HepG2 (cell line): ENCODE measurements around the gene RAD21L1. TPM values are rescaled to one million over a fixed set of nuclear protein-coding genes. Genes with fewer than 3 reads are reported as not detected.

Experiments
- GABPB1 ChIP-seq: IDR thresholded peaks from 2 replicates; pipeline ENCODE4 v1.6.1; 2016; ENCODE audit warnings: mild to moderate bottlenecking, missing genetic modification reagents, moderate library complexity, missing compliant biosample characterization
- GATAD2A ChIP-seq: IDR thresholded peaks from 2 replicates; pipeline ENCODE4 v1.6.1; 2016
- HHEX ChIP-seq: IDR thresholded peaks from 2 replicates; pipeline ENCODE4 v1.6.1; 2016; ENCODE audit warnings: control low read depth
- KLF9 ChIP-seq: IDR thresholded peaks from 2 replicates; pipeline ENCODE4 v1.6.1; 2016; ENCODE audit warnings: low read depth
- MBD4 ChIP-seq: IDR thresholded peaks from 2 replicates; pipeline ENCODE4 v1.6.1; 2012; ENCODE audit warnings: low read length, inconsistent platforms, borderline replicate concordance
- MXD4 ChIP-seq: IDR thresholded peaks from 2 replicates; pipeline ENCODE4 v1.6.1; 2016; ENCODE audit warnings: mild to moderate bottlenecking, missing biosample characterization, missing genetic modification reagents
- MZF1 ChIP-seq: sonication (generic); formaldehyde crosslinking; IDR thresholded peaks from 2 replicates; pipeline ENCODE4 v1.8.1; 2023; ENCODE audit warnings: mild to moderate bottlenecking, missing genetic modification reagents, borderline replicate concordance
- PAWR ChIP-seq: sonication (generic); formaldehyde crosslinking; IDR thresholded peaks from 2 replicates; pipeline ENCODE4 v1.4.0; 2020; ENCODE audit warnings: missing genetic modification reagents, mild to moderate bottlenecking, borderline replicate concordance
- PITX1 ChIP-seq: sonication (generic); formaldehyde crosslinking; IDR thresholded peaks from 2 replicates; pipeline ENCODE4 v1.5.1; 2020; ENCODE audit warnings: mild to moderate bottlenecking, missing genetic modification reagents
- POLR2AphosphoS2 ChIP-seq: IDR thresholded peaks from 2 replicates; pipeline ENCODE4 v1.6.1; 2011; ENCODE audit warnings: low read depth, low read length, improper control_type of control experiment
- RCOR2 ChIP-seq: IDR thresholded peaks from 2 replicates; pipeline ENCODE4 v1.6.1; 2016; ENCODE audit warnings: missing biosample characterization, missing genetic modification reagents
- RFX3 ChIP-seq: IDR thresholded peaks from 2 replicates; pipeline ENCODE4 v1.6.1; 2016; ENCODE audit warnings: missing biosample characterization, missing genetic modification reagents
- STAG1 ChIP-seq: sonication (generic); formaldehyde crosslinking; IDR thresholded peaks from 2 replicates; pipeline ENCODE4 v1.4.0; 2020; ENCODE audit warnings: missing genetic modification reagents
- TOPORS ChIP-seq: sonication (generic); formaldehyde crosslinking; IDR thresholded peaks from 2 replicates; pipeline ENCODE4 v1.8.0; 2023; ENCODE audit warnings: mild to moderate bottlenecking, missing genetic modification reagents
- ZFYVE20 ChIP-seq: sonication (generic); formaldehyde crosslinking; IDR thresholded peaks from 2 replicates; pipeline ENCODE4 v1.8.0; 2023; ENCODE audit warnings: low read depth, mild to moderate bottlenecking, moderate library complexity, missing genetic modification reagents, borderline replicate concordance
- ZNF124 ChIP-seq: sonication (generic); formaldehyde crosslinking; IDR thresholded peaks from 2 replicates; pipeline ENCODE4 v1.4.0; 2020; ENCODE audit warnings: missing genetic modification reagents
- ZNF20 ChIP-seq: sonication (generic); formaldehyde crosslinking; IDR thresholded peaks from 2 replicates; pipeline ENCODE4 v1.4.0; 2020; ENCODE audit warnings: mild to moderate bottlenecking, moderate library complexity, missing genetic modification reagents
- ZNF430 ChIP-seq: sonication (generic); formaldehyde crosslinking; IDR thresholded peaks from 2 replicates; pipeline ENCODE4 v1.9.0; 2021; ENCODE audit warnings: mild to moderate bottlenecking, missing genetic modification reagents
- ZNF496 ChIP-seq: sonication (generic); formaldehyde crosslinking; IDR thresholded peaks from 2 replicates; pipeline ENCODE4 v1.8.1; 2023; ENCODE audit warnings: mild to moderate bottlenecking, moderate library complexity, missing genetic modification reagents; ENCODE audit not compliant: insufficient replicate concordance
- ZNF615 ChIP-seq: sonication (generic); formaldehyde crosslinking; IDR thresholded peaks from 2 replicates; pipeline ENCODE4 v1.5.0; 2020; ENCODE audit warnings: mild to moderate bottlenecking, missing genetic modification reagents, borderline replicate concordance
- ZNF660 ChIP-seq: sonication (generic); formaldehyde crosslinking; IDR thresholded peaks from 2 replicates; pipeline ENCODE4 v1.5.1; 2020; ENCODE audit warnings: mild to moderate bottlenecking, low read depth, missing genetic modification reagents, borderline replicate concordance
- ZNF772 ChIP-seq: sonication (generic); formaldehyde crosslinking; IDR thresholded peaks from 2 replicates; pipeline ENCODE4 v1.5.0; 2020; ENCODE audit warnings: mild to moderate bottlenecking, missing genetic modification reagents
- ZNF776 ChIP-seq: sonication (generic); formaldehyde crosslinking; IDR thresholded peaks from 2 replicates; pipeline ENCODE4 v1.4.0; 2020; ENCODE audit warnings: mild to moderate bottlenecking, missing genetic modification reagents
- polyA plus RNA-seq, 8 experiments: library from polyadenylated mRNA; depleted of rRNA in 3 of 8; stranded (reverse) in 7 of 8; unstranded in 1 of 8; fragments of >200 nt; fragmentation: Illumina TruSeq in 4 of 8; extraction: Trizol in 4 of 8; gene quantifications; 2 replicates each; pipeline versions ENCODE4 v1.2.1 to v1.2.3, GENCODE V29; 2011 to 2016; ENCODE audit warnings: low read depth in 4 of 8, missing spikeins in 1 of 8, mixed read lengths in 1 of 8; ENCODE audit not compliant: insufficient read depth in 1 of 8
- total RNA-seq, 5 experiments: library from RNA; depleted of rRNA; stranded (reverse); fragments of >200 nt; fragmentation: Illumina TruSeq; extraction: Trizol; gene quantifications; 2 replicates each; pipeline ENCODE4 v1.2.3, GENCODE V29; 2016; ENCODE audit warnings: low read depth in 1 of 5
- TF ChIP-seq, protein P1 (sequence below): IDR thresholded peaks from 2 replicates; pipeline ENCODE4 v1.6.1; 2016; ENCODE audit warnings: mild to moderate bottlenecking
- TF ChIP-seq, protein P2 (sequence below): fragments of 450-650 bp; IDR thresholded peaks from 2 replicates; pipeline ENCODE4 v1.6.1; 2016
- TF ChIP-seq, protein P3 (sequence below): sonication (generic); formaldehyde crosslinking; IDR thresholded peaks from 2 replicates; pipeline ENCODE4 v1.8.1; 2022; ENCODE audit warnings: low read depth, mild to moderate bottlenecking, missing genetic modification reagents

RAD21L1 gene
- total and polyA plus RNA-seq, 2 of the 13 experiments (the other 11 are each of a cell fraction or from before 2014, with no cell fraction given), result not detected

DNA sequence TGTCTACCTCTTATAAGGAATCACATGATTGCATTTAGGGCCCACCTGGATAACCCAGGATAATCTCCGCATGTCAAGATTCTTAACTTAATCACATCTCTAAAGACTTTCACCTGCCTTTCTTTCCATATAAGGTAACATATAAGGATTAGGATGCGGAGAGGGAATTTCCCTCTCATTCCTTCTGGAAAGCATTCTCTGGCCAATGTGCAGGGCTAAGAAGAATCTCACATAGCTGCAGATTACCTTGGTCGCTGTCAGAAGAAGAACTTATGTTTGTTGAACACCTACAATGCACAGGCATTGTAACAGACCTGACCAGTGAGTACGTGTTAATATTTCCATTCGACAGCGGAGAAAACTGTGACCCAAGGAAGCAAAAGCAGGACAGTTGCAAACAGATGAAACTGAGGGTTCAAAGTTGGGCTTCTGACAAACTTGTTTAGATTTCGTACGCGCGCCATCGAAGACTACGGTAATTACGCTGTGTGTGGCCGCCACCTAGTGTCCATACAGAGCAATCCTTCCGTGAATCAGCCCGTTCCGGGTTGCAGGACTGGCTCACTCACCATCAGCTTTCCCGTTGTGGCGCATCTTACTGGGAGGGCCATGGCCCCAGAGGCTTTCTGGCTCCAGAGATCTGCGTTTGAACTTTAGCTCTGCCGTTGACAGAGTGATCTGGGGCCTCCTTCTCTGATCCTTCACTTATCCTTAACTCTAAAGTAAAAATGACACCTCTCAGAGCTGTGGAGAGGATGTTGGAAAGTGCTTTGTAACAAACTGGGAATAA, 13.0 kb upstream of the RAD21L1 start (continued):
- TF ChIP-seq STAG1 (CRISPR knock-in tag) (peak; percentile 96), HHEX (CRISPR knock-in tag) (0 out of 2 replicates have a peak, but pooled peaks have one; percentile 29), PAWR (CRISPR knock-in tag) (no peak), ZNF496 (no peak), MZF1 (CRISPR knock-in tag) (0 out of 2 replicates have a peak, but pooled peaks have one; percentile 39), ZNF660 (CRISPR knock-in tag) (no peak), GABPB1 (peak; percentile 34; the same call in 1 of the 2 replicates), ZFYVE20 (CRISPR knock-in tag) (no peak), RCOR2 (no peak), GATAD2A (CRISPR knock-in tag) (peak; percentile 61), MXD4 (CRISPR knock-in tag) (peak; percentile 70; the same call in 1 of the 2 replicates), KLF9 (CRISPR knock-in tag) (no peak), ZNF430 (CRISPR knock-in tag) (0 out of 2 replicates have a peak, but pooled peaks have one; percentile 22), RFX3 (CRISPR knock-in tag) (no peak), PITX1 (peak; percentile 46; the same call in 1 of the 2 replicates), ZNF615 (no peak), ZNF20 (no peak), ZNF776 (CRISPR knock-in tag) (no peak), ZNF124 (CRISPR knock-in tag) (0 out of 2 replicates have a peak, but pooled peaks have one; percentile 82), POLR2AphosphoS2 (no peak), TOPORS (CRISPR knock-in tag) (no peak), ZNF772 (CRISPR knock-in tag) (no peak), MBD4 (no peak)
- TF ChIP-seq, protein P1, sequence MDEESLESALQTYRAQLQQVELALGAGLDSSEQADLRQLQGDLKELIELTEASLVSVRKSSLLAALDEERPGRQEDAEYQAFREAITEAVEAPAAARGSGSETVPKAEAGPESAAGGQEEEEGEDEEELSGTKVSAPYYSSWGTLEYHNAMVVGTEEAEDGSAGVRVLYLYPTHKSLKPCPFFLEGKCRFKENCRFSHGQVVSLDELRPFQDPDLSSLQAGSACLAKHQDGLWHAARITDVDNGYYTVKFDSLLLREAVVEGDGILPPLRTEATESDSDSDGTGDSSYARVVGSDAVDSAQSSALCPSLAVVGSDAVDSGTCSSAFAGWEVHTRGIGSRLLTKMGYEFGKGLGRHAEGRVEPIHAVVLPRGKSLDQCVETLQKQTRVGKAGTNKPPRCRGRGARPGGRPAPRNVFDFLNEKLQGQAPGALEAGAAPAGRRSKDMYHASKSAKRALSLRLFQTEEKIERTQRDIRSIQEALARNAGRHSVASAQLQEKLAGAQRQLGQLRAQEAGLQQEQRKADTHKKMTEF (CRISPR knock-in tag), result peak; percentile 62; the same call in 1 of the 2 replicates
- TF ChIP-seq, protein P2, sequence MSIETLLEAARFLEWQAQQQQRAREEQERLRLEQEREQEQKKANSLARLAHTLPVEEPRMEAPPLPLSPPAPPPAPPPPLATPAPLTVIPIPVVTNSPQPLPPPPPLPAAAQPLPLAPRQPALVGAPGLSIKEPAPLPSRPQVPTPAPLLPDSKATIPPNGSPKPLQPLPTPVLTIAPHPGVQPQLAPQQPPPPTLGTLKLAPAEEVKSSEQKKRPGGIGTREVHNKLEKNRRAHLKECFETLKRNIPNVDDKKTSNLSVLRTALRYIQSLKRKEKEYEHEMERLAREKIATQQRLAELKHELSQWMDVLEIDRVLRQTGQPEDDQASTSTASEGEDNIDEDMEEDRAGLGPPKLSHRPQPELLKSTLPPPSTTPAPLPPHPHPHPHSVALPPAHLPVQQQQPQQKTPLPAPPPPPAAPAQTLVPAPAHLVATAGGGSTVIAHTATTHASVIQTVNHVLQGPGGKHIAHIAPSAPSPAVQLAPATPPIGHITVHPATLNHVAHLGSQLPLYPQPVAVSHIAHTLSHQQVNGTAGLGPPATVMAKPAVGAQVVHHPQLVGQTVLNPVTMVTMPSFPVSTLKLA, result no peak
- TF ChIP-seq, protein P3, sequence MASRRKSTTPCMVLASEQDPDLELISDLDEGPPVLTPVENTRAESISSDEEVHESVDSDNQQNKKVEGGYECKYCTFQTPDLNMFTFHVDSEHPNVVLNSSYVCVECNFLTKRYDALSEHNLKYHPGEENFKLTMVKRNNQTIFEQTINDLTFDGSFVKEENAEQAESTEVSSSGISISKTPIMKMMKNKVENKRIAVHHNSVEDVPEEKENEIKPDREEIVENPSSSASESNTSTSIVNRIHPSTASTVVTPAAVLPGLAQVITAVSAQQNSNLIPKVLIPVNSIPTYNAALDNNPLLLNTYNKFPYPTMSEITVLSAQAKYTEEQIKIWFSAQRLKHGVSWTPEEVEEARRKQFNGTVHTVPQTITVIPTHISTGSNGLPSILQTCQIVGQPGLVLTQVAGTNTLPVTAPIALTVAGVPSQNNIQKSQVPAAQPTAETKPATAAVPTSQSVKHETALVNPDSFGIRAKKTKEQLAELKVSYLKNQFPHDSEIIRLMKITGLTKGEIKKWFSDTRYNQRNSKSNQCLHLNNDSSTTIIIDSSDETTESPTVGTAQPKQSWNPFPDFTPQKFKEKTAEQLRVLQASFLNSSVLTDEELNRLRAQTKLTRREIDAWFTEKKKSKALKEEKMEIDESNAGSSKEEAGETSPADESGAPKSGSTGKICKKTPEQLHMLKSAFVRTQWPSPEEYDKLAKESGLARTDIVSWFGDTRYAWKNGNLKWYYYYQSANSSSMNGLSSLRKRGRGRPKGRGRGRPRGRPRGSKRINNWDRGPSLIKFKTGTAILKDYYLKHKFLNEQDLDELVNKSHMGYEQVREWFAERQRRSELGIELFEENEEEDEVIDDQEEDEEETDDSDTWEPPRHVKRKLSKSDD (CRISPR knock-in tag), result 0 out of 2 replicates have a peak, but pooled peaks have one; percentile 30
